Activated effector memory CD4-positive, alpha-beta T cell treated with Interleukin-2 at 50 U/mL for 16 hours (primary cell): ENCODE data around the gene PTPRS.
"Not testable (repeated sequence)": the region's sequence is repeated elsewhere in the genome, so short reads cannot be mapped to it uniquely, and the experiment has no call there.

Experiments
- DNase-seq: peaks from one replicate; pipeline ENCODE4 v3.0.0-alpha.2; 2020

The PTPRS gene

GRCh38 chr19:5340637-5341447, at the start of gene PTPRS:
PTPRS (minus strand) TSS chr19:5340812; CDS start chr19:5286140, 54,672 bp downstream.
- peak; percentile 0 for DNase-seq

DNA sequence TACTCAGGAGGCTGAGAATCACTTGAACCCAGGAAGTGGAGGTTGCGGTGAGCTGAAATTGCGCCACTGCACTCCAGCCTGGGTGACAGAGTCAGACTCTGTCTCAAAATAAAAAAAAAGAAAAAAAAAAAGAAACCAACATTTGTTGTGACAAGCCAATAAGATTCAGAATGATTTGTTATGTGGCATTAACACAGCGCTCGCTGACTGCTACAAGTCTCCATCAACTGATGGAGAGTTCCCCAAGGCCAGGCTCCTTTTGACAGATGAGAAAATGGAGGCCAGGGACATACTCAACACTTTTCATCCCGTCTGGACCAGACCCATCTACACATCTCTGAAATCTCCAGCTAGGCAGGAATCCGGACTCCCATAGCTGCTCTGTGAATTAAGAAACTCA, 48.7 kb upstream of the PTPRS start:
- DNase-seq = no peak

DNA sequence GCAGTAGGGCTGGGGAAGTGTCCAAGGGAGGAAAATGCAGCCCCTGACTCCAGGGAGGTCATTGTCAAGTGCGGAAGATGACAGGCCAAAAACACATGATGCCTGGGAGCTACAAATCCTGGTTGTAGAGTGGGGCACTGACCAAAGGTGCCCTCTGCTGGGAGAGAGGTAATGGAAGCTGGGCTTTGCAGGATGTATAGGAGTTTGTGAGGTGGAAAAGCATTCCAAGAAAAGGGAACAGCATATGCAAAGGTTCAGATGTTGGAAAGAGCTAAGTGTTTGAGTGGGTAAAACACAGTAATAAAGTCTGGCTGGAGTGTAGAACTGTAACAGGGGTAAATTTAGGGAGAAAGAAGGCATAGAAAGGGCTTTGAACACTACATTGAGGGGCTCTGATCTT, 46.9 kb upstream of the PTPRS start:
- DNase-seq = no peak

GRCh38 chr19:5386841-5387240, 46.2 kb upstream of the PTPRS start:
- no peak for DNase-seq

DNA sequence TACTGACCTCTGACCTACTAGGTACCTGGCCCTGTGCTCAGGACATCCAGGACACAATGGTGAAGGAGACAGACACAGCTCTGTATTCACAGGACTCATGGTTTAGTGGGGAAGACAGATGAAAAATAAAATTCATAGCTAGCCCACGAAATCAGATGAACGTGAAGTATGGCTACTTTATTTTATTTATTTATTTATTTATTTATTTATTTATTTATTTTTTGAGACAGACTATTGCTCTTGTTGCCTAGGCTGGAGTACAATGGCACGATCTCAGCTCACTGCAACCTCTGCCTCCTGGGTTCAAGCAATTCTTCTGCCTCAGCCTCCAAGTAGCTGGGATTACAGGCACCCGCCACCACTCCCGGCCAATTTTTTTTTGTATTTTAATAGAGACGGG, 40.6 kb upstream of the PTPRS start:
- DNase-seq = not testable (repeated sequence)

- DNase-seq = no peak
Observed at GRCh38 chr19:5380215-5380919, 39.8 kb upstream of the PTPRS start.

GRCh38 chr19:5376928-5377327, 36.3 kb upstream of the PTPRS start:
- no peak for DNase-seq

DNA sequence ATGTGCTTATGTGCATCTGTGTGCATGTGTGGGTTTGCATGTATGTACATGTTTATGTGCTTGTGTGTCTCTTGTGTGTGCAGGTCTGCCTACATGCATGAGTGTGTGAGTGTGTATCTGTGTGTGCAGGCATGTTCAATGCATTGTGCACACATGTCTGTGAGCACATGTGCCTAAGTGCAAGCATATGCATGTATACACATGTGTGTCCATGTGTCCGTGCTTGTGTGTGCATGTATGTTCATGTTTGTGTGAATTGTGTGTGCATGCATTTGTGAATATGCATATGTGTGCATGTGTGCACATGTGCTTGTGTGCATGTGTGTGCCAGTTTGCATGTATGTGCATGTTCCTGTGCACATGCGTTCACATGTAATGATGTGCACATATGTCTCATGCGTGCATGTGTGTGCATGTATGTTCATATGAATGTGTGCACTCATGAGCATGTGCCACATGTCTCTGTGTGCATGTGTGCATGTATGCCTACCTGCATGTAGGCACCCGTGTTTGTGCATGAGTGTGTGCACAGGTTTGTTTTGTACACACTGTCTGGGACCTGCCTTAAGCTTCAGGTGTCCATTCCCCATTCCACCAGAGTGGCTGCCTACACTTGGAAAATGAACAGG, 32.1 kb upstream of the PTPRS start:
- no peak for DNase-seq

DNA sequence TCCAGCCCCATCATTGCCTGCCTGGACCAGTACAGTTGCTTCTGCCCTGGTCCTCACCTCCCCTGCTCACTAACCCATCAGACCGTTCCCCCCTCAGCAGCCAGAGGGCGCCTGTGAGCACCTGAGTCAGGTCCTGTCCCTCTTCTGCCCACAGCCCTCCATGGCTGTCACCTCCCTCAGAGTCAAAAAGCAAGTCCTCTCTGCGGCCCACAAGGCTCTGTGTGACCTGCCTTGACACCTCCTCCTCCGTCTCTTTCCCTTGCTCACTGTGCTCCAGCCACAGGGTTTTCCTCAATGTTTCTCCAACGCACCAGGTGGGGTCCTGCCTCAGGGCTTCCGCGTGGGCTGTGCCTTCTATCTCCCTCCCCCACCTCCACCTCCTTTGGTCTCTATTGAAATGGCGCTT, 29.4 kb upstream of the PTPRS start:
- DNase-seq = no peak

- no peak for DNase-seq
Observed at GRCh38 chr19:5369304-5369703, 28.7 kb upstream of the PTPRS start.

- no peak for DNase-seq
Observed at GRCh38 chr19:5367530-5368133, 27.0 kb upstream of the PTPRS start.

DNA sequence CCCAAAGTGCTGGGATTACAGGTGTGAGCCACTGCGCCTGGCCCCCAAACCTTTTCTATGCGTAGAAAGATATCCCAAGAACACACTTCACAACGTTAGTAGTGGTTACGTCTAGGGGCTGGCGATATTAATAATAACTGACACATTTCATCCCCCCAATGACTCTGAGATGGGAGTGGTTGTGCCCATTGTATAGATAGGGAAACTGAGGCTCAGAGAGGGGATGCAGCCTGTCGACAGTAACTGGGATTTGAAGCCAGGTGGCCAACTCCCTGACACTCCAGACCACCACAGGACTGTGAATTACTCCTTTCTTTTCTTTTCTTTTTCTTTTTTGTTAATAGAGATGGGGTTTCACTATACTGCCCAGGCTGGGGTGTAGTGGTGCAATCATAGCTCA, 25.3 kb upstream of the PTPRS start:
- no peak for DNase-seq

GRCh38 chr19:5364674-5365073, 24.1 kb upstream of the PTPRS start:
- DNase-seq = no peak

- not testable (repeated sequence) for DNase-seq
Observed at GRCh38 chr19:5361839-5362238, 21.2 kb upstream of the PTPRS start.

DNA sequence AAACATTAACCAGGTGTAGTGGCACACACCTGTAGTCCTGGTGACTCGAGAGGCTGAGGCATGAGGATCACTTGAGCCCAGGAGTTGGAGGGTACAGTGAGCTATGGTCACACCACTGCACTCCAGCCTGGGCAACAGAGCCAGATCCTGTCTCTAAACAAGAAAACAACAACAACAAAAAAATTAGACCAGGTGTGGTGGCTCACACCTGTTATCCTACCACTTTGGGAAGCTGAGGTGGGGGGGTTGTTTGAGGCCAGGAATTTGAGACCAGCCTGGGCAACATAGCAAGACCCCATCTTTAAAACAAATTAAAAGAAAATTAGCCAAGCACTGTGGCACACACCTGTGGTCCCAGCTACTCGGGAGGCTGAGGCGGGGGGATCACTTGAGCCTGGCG, 20.8 kb upstream of the PTPRS start:
- no peak for DNase-seq

DNA sequence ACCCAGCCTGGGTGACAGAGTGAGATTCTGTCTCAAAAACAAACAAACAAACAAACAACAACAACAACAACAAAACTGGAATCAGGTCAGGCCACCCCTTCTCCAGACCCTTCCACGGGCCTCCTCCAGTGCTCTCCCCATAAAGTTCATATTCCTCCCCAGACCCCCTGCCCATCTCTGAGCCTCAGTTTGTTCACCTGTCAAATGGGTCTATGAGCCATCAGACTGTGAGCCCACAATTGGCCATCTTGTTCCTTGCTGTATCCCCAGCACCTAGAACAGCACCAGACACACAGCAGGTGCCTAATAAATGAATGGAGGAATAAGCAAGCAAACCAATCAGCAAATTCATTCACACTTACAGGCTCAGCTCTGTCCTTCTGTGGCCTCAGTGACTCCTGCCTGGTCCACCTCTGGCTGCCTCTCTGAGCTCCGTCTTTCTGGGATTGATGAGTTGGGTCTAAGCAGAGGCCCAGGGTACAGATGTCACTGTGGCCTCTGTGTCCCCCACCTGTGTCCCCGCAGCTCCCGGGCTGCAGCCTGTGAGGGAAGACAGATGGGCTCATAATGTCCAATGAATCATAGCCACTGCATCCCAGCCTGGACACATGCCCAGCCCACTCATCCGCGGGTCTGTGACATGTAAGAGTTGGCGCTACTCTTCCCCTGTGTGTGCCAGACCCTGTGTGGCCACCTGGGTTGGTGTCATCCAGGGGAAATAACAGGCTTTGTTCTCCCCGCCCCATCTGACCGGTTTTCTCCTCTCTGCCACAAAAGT, 19.6 kb upstream of the PTPRS start:
- DNase-seq = no peak

- no peak for DNase-seq
Observed at GRCh38 chr19:5358173-5358800, 17.7 kb upstream of the PTPRS start.

GRCh38 chr19:5357584-5357983, 17.0 kb upstream of the PTPRS start:
- no peak for DNase-seq

- DNase-seq = no peak
Observed at GRCh38 chr19:5356918-5357317, 16.3 kb upstream of the PTPRS start.

- DNase-seq = no peak
Observed at GRCh38 chr19:5356428-5356827, 15.8 kb upstream of the PTPRS start.

DNA sequence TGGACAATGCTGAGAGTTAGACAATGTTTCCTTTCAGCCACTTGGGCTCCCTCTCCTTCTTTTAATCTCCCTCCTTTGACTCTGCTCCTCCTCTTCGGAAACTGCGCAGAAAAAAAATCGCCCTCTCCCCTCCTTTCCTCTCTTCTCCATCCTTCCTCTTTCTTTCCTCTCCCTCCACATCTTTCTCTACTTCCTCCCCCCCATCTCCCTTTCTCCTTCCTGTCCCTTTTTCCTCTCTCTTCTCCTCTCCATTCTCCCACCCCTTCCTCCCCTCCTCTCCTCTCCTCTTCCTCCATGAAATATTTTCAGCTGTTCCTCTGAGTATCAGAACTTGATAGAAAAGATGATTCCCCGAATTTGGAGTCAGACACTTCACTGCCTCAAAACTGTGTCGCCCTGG, 15.1 kb upstream of the PTPRS start:
- no peak for DNase-seq

GRCh38 chr19:5355076-5355475, 14.5 kb upstream of the PTPRS start:
- no peak for DNase-seq
